Endothelial cell of umbilical vein (primary cell): ENCODE results near the gene PHF23. TPM values are rescaled to one million over a fixed set of nuclear protein-coding genes. Genes with fewer than 3 reads are reported as not detected.

Experiments
- BruUV-seq: library from RNA; stranded (reverse); fragments of 400-500 nt; replicated peaks from 2 replicates; lab custom pipeline; 2021; lab: Mats Ljungman, UMichigan
- CTCF ChIA-PET: fragments of 300-600, 350-600 bp; sonication (Branson Sonifier 250); formaldehyde crosslinking; loops from one replicate; lab custom pipeline; 2021; ENCODE audit warnings: antibody characterized with exemption, inconsistent platforms; lab: Charles Lee
- POLR2A ChIA-PET: fragments of 300-600, 350-600 bp; sonication (Branson Sonifier 250); formaldehyde crosslinking; loops from one replicate; lab custom pipeline; 2021; ENCODE audit warnings: antibody characterized with exemption, inconsistent platforms; lab: Charles Lee
- DNase-seq: peaks from one replicate; pipeline ENCODE4 v3.0.0-alpha.2; 2011; ENCODE audit warnings: low read depth, low spot score
- FAIRE-seq: peaks from 2 replicates; lab custom pipeline; 2011; peaks lifted over from hg19 to GRCh38; lab: Jason Lieb, UNC
- H2AFZ ChIP-seq: 2 replicates; pipeline ENCODE4 v1.6.0; 2012; ENCODE audit warnings: low read depth, low read length, control low read depth, inconsistent platforms
- H3K27ac ChIP-seq: 2 replicates; pipeline ENCODE4 v1.5.1; 2011; ENCODE audit warnings: low read depth, mild to moderate bottlenecking, control low read depth, low read length, moderate library complexity; ENCODE audit not compliant: insufficient read depth
- H3K27me3 ChIP-seq, 2 experiments: 2 replicates each; pipeline versions ENCODE4 v1.6.0 to v1.6.1; 2011; ENCODE audit warnings: low read length in 2 of 2, mixed read lengths in 1 of 2; ENCODE audit not compliant: control insufficient read depth in 2 of 2, insufficient read depth in 2 of 2
- H3K36me3 ChIP-seq, 2 experiments: 2 replicates in 1 of 2; 3 replicates in 1 of 2; pipeline ENCODE4 v1.5.1; 2011; ENCODE audit warnings: low read length in 2 of 2, mild to moderate bottlenecking in 1 of 2, moderate library complexity in 1 of 2; ENCODE audit not compliant: control insufficient read depth in 2 of 2, insufficient read depth in 2 of 2; ENCODE audit errors: extremely low read depth in 1 of 2
- H3K4me1 ChIP-seq: 3 replicates; pipeline ENCODE4 v1.5.1; 2011; ENCODE audit warnings: mild to moderate bottlenecking, low read length; ENCODE audit not compliant: control insufficient read depth, insufficient read depth; ENCODE audit errors: extremely low read depth
- H3K4me2 ChIP-seq: 2 replicates; pipeline ENCODE4 v1.6.1; 2011; ENCODE audit warnings: low read length, control low read depth, mixed read lengths; ENCODE audit not compliant: insufficient read depth
- H3K4me3 ChIP-seq, 3 experiments: fragments of 200-600 bp in 1 of 3; sonication (generic), shearing (Covaris generic) in 1 of 3; replicated peaks in 1 of 3; 2 replicates each; pipeline ENCODE4 v1.5.1; 2011 to 2016; ENCODE audit warnings: control low read depth in 3 of 3, low read length in 3 of 3, mild to moderate bottlenecking in 2 of 3, inconsistent platforms in 1 of 3, low read depth in 1 of 3, moderate library complexity in 1 of 3; ENCODE audit not compliant: insufficient read depth in 1 of 3
- H3K79me2 ChIP-seq: 2 replicates; pipeline ENCODE4 v1.6.0; 2012; ENCODE audit warnings: low read length, inconsistent platforms; ENCODE audit not compliant: control insufficient read depth, insufficient read depth
- H3K9ac ChIP-seq: replicated peaks from 2 replicates; pipeline ENCODE3; 2011; ENCODE audit warnings: low read length, control low read depth; ENCODE audit not compliant: insufficient read depth; ENCODE audit errors: extremely low read depth
- H3K9me1 ChIP-seq: replicated peaks from 3 replicates; pipeline ENCODE4 v1.6.0; 2011; ENCODE audit warnings: mild to moderate bottlenecking, low read length; ENCODE audit not compliant: control insufficient read depth, insufficient read depth; ENCODE audit errors: extremely low read depth
- H3K9me3 ChIP-seq: replicated peaks from 2 replicates; pipeline ENCODE4 v1.5.1; 2012; ENCODE audit warnings: low read length, inconsistent platforms; ENCODE audit not compliant: control insufficient read depth, insufficient read depth
- H4K20me1 ChIP-seq: replicated peaks from 2 replicates; pipeline ENCODE3; 2011; ENCODE audit warnings: mild to moderate bottlenecking, low read length; ENCODE audit not compliant: control insufficient read depth, insufficient read depth; ENCODE audit errors: extremely low read depth
- EZH2 ChIP-seq: IDR thresholded peaks from 2 replicates; pipeline ENCODE4 v1.6.1; 2012; ENCODE audit warnings: borderline replicate concordance, low read depth, mild to moderate bottlenecking, moderate library complexity, low read length, inconsistent platforms; ENCODE audit not compliant: severe bottlenecking
- FOS ChIP-seq: IDR thresholded peaks from 2 replicates; pipeline ENCODE4 v1.6.1; 2011; ENCODE audit warnings: mild to moderate bottlenecking, low read length, moderate library complexity, borderline replicate concordance; ENCODE audit not compliant: insufficient read depth
- GATA2 ChIP-seq: IDR thresholded peaks from 2 replicates; pipeline ENCODE4 v1.7.0; 2011; ENCODE audit warnings: low read depth, mild to moderate bottlenecking, moderate library complexity, mixed read lengths, low read length; ENCODE audit not compliant: insufficient read length, insufficient read depth
- JUN ChIP-seq: IDR thresholded peaks from 2 replicates; pipeline ENCODE4 v1.6.1; 2011; ENCODE audit warnings: borderline replicate concordance, low read depth; ENCODE audit not compliant: insufficient read length, insufficient read depth
- MYC ChIP-seq: IDR thresholded peaks from one replicate; pipeline ENCODE4 v1.6.1; 2011; ENCODE audit warnings: mild to moderate bottlenecking, low read depth, low read length
- POLR2A ChIP-seq: IDR thresholded peaks from 2 replicates; pipeline ENCODE4 v1.6.1; 2012; ENCODE audit warnings: low read depth, mild to moderate bottlenecking, control low read depth, low read length
- POLR2AphosphoS5 ChIP-seq: IDR thresholded peaks from 2 replicates; pipeline ENCODE4 v1.6.1; 2012; ENCODE audit warnings: low read depth, mild to moderate bottlenecking, control low read depth, low read length, moderate library complexity; ENCODE audit not compliant: insufficient read depth
- dilution Hi-C: fragments of 300-500 bp; cut with MboI; formaldehyde crosslinking; loops from one replicate; pipeline ENCODE4 v1.15.0; 2019; ENCODE audit warnings: low sequenced_read_pairs; ENCODE audit not compliant: extremely low pct_ligation_motif_present
- intact Hi-C: fragments of 100-400 bp; cut with micrococcal nuclease; formaldehyde crosslinking; loops from one replicate; pipeline ENCODE4 v1.10.0; 2022
- polyA plus RNA-seq, 4 experiments: library from polyadenylated mRNA; depleted of rRNA in 3 of 4; stranded (reverse) in 3 of 4; unstranded in 1 of 4; fragments of >200 nt; gene quantifications; 2 replicates each; pipeline versions ENCODE4 v1.2.1 to v1.2.3, GENCODE V29; 2011 to 2012; ENCODE audit warnings: missing spikeins in 1 of 4
- total RNA-seq: library from RNA; stranded (reverse); gene quantifications from 2 replicates; pipeline ENCODE4 v1.2.3, GENCODE V29; 2021
- TF ChIP-seq, protein P1 (sequence below), 2 donors: IDR thresholded peaks; 1 replicate in 1 of 2; 2 replicates in 1 of 2; pipeline ENCODE4 v1.5.1; 2011; ENCODE audit warnings: low read length in 2 of 2, mild to moderate bottlenecking in 2 of 2, moderate library complexity in 2 of 2, control low read depth in 1 of 2, inconsistent platforms in 1 of 2, low read depth in 1 of 2; ENCODE audit not compliant: insufficient read depth in 1 of 2; ENCODE audit errors: extremely low read depth in 1 of 2
- TF ChIP-seq, protein P2 (sequence below): IDR thresholded peaks from 2 replicates; pipeline ENCODE4 v1.6.1; 2011; ENCODE audit not compliant: insufficient read depth, insufficient read length

The PHF23 gene
- total and polyA plus RNA-seq, 2 donors (not counting 3 experiments of a cell fraction or from before 2014, with no cell fraction given), result 35.6 to 54.7 TPM

DNA sequence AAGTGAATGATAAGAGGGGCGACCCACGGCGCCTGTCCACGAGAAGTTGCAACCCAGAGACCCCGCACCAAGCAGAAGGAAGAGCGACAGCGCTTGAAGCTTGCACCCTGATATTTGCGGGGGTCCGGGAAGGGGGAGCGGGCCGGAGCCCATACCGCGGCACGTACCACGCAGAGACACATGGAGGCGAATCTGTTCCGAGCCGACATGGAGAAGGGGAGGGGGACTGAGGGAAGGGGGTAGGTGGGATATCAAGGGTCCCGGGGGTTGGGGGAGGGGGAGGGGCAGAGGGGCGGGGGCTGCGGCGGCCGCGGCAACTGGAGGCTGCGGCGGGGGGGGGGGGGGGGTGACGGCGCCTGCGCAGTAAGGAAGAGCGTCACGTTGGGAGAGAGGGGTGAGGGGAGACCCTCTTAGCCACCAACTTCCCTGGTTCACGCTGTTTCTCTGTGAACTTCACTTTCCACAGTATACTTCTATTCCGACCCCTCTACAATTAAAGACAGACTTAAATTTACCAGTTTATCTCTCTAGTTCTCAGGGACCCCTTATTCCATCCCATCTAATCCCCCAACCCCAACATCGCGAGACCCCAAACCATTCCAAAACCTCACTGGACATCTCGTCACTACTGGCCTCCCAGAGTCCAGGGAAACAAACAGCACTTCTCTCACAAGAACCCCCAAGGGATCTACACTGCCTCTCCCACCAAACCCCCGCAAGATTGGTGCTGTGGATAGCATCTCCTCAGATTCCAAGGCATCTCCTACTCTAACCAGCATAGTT is 27.6 kb downstream of the PHF23 start:
- Histone ChIP-seq H3K9me3 (no peaks in the 10 kb centered on the region), H3K27ac (no peak overlapping the region), H3K9ac (no peak overlapping the region), H3K4me1 (peaks cover 26% of the 10 kb centered on the region), H3K4me3 (no peak overlapping the region), H3K27me3 (no peaks in the 10 kb centered on the region), H3K9me1 (no peaks in the 10 kb centered on the region), H3K79me2 (peaks cover 15% of the 10 kb centered on the region), H4K20me1 (no peaks in the 10 kb centered on the region), H3K4me2 (no peak overlapping the region), H3K36me3 (peaks cover 0 to 3% of the 10 kb centered on the region in 2 experiments), H2AFZ (no peak overlapping the region)
- ChIA-PET CTCF (no interaction called here), POLR2A (no interaction called here)
- intact Hi-C loops (no loop called here), dilution Hi-C loops (no loop called here)
- FAIRE-seq (no peak), DNase-seq (no peak)
- no peak for TF ChIP-seq POLR2A
- TF ChIP-seq POLR2AphosphoS5, result no peak
- no peak for TF ChIP-seq JUN
- no peak for TF ChIP-seq GATA2
- TF ChIP-seq EZH2, result no peak
- TF ChIP-seq, protein P1, sequence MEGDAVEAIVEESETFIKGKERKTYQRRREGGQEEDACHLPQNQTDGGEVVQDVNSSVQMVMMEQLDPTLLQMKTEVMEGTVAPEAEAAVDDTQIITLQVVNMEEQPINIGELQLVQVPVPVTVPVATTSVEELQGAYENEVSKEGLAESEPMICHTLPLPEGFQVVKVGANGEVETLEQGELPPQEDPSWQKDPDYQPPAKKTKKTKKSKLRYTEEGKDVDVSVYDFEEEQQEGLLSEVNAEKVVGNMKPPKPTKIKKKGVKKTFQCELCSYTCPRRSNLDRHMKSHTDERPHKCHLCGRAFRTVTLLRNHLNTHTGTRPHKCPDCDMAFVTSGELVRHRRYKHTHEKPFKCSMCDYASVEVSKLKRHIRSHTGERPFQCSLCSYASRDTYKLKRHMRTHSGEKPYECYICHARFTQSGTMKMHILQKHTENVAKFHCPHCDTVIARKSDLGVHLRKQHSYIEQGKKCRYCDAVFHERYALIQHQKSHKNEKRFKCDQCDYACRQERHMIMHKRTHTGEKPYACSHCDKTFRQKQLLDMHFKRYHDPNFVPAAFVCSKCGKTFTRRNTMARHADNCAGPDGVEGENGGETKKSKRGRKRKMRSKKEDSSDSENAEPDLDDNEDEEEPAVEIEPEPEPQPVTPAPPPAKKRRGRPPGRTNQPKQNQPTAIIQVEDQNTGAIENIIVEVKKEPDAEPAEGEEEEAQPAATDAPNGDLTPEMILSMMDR (IDR thresholded peaks at IDR 0.05; ENCODE audit: extremely low read depth in 1 of 2, insufficient read depth in 1 of 2, low read depth in 1 of 2, low read length in 2 of 2), result no peak
- TF ChIP-seq MYC, result no peak
- no peak for TF ChIP-seq FOS
- TF ChIP-seq, protein P2, sequence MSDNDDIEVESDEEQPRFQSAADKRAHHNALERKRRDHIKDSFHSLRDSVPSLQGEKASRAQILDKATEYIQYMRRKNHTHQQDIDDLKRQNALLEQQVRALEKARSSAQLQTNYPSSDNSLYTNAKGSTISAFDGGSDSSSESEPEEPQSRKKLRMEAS, result no peak
- BruUV-seq, result no TSS peak
